ENCODE measurements around the gene CSPG4.
"Not testable (repeated sequence)": the region's sequence is repeated elsewhere in the genome, so short reads cannot be mapped to it uniquely, and the experiment has no call there.

CSPG4 gene

DNA sequence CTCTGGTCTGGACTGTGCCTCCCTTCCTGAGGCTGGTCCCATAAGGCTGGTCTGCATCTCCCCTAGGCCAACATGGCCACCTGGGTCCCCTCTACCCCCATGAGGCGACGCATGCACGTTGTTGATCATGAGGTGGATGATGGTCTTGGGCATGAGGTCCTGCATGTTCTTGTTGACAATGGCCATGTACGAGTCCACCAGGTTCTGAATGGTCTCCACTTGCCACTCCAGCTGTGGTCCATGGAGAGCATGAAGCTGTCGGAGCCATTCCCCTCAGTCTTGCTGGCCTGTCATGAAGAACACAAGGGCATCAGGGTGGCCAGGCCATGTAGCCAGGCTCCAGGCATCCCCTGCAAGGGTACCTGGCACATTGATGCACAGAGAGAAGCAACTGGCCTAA lies 27.1 kb upstream of the CSPG4 start:
- no peak for DNase-seq

DNA sequence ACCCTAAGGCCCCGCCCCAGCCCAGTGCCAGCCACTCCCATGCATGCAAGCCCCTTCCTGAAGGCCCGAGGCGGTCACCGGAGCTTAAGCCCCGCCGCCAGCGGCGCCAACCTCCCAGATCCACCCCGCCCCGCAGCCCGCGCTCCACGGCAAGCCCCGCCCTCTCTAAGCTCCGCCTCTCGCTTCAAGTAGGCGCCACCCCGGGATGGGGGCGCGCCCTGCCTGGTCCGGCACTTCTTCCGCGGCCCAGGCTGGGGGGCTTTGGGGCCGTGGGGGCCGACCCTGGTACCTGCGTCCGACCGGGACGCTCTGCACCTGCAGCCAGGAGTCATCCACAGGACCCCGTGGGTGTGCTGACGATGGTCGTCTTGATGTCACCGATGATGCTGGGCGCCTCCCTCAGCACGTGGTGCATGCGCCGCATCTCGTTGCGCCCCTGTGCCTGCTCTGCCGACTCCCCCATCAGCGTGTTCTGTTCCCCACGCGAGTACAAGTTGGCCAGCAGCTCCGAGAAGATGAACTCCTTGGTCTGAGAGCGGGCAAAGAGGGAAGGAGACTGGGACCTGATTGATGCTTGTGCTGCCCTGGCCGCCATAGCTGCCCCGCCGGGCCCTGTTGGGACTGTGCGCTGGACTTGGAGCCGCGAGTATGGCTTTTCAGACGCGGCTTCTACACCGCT lies 26.1 kb upstream of the CSPG4 start:
- DNase-seq: peak; percentile 76

DNA sequence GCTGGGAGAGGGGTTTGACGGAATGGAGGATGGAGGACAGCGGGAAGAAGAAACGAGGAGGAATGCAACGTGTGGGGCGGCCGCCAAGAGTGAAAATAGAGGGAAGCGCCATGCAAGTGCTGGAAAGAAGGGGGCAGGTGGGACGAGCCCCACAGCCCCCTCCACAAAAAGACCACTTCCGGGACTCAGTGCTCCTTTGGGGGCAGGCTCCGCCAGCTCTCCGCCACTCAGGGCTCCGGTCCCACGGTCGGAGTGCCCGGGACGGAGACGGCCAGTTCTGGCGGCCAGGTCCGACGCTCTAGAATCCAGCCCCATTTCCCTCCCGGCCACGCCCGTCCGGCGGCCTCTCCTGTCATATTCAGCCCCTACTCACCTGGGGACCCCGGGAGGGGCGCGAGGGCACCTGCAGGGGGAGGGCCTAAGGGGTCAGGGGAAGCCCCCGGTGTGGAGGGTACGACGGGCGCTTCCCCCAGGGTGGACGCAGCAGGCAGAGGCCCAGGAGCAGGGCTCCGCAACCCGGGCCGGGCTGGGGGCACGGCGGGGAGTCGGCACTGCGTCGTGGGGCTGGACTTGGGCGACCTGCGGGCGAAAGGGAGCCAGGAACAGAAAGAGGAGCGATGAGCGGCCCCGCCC lies 25.5 kb upstream of the CSPG4 start:
- DNase-seq: no peak

DNA sequence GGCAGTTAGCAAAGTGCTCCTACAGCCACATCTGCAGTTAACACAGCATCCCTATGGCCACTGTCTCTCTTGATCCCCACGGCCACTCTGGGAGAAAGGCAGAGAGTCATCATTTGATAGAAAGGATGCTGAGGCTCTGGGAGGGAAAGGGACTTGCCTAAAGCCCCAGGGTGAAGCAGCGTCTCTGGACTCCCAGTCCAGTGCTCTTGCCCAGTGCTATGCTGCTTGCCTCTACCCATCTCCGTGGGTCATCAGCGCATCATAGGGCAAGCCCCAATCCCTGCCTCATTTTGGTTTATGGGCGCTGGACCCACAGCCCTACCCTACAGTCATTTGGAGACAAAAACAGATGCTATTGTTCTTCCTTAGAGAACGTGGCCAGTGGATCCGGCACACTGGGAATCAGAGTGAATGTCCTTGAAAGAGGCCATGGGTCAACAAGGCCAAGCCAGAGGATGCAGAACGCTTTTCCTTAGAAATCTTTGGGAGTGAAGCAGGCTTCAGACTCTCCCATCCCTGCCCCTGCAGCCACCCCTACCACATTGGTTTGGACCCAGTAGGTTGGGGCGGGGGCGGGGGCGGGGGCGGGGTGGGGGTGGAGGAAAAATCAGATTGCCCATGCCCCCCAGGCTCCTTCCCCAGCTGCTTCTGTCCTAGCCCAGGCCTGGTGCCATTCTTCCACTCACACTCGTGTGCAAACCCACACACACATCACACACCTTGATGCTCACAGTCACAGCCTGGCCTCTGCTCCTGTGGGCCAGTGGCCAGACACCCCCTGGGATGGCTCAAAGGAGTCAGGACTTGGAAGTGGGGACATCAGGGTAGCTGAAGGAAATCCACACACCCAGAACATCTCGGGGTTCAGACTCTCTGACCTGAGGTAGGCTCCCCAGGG lies 24.7 kb upstream of the CSPG4 start:
- DNase-seq: not testable (repeated sequence)

DNA sequence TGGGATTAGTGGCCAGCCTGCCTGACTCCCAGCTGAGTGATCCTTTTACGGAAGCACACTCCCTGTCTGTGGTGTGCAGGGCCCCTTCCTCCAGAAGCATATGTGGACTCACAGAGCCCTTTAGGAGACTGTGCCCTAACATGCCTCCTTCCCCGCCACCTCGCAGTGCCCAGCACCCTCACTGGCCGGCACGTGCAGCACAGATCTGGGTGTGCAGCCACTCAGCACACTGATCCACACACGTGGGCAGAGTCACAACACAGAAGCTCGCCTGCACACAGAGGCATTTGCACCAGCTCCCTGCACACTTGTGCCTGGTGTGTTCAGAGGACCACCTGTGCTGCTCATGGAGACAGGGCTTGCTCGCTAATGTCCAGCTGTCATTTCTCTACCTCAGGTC lies 23.6 kb upstream of the CSPG4 start:
- DNase-seq: no peak

DNA sequence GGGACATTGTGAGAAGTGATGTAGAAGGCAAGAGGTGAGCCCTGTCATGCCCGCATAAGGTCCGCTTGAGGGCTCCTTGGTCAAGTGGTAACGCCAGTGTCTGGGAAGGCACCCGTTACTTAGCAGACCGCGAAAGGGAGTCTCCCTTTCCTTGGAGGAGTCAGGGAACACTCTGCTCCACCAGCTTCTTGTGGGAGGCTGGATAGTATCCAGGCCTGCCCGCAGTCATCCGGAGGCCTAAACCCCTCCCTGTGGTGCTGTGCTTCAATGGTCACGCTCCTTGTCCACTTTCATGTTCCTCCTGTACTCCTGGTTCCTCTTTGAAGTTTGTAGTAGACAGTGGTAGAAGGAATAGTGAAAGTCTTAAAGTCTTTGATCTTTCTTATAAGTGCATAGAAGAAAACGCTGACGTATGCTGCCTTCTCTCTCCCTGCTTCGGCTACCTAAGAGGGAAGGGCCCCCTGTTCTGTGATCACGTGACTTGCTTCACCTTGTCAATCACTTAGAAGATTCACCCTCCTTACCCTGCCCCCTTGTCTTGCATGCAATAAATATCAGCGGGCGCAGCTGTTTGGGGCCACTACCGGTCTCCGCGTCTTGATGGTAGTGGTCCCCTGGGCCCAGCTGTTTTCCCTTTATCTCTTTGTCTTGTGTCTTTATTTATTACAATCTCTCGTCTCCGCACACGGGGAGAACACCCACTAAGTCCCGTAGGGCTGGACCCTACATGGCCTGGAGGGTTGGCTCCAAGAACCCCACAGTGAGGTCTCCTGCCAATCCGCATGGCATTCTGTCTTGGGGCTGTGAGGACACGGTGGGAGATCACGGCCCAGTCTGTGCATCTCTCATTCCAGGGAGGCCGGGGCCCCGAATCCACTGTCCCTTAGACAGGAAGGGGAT lies 22.5 kb upstream of the CSPG4 start:
- DNase-seq: not testable (repeated sequence)

DNA sequence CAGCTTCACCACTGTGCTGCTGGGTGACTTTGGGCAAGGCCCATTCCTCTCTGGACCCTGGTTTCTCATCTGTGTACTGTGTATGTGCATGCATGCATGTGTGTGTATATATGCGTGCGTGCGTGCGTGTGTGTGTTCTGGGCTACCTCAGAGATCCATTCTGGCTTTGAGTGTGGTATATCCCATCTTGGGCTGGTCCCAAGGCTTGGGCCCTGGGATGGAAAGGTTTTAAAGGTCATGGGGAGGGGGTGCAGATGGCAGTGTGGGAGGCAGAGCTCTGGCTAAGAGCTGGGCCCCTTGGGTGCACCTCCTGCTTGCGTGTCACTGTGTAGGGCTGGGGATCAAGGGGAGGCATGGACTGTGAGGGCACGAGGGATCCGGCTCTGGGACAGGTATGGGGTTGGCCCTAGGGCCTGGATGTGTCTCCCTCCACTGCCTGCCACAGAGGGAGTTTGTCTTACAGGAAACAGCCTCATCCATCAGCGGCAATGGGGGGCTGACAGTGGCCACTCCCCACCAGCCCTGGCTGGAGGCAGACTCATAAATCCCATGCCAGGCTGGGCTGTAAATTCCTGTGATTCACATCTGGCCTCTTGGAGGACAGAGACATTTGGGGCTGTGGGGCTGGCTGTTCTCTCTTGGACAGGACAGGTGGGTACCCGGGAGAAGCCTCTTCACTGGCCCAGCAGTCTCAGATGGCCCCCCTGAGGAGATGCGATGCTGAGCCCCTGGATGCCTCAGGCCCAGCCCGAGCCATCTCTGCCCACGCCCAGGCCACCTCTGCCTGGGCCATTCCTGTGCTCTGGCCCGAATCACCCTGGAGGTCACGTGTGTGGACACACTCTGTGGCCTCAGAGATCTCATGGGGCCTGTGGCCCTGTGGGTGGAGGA lies 21.4 kb upstream of the CSPG4 start:
- no peak for DNase-seq

DNA sequence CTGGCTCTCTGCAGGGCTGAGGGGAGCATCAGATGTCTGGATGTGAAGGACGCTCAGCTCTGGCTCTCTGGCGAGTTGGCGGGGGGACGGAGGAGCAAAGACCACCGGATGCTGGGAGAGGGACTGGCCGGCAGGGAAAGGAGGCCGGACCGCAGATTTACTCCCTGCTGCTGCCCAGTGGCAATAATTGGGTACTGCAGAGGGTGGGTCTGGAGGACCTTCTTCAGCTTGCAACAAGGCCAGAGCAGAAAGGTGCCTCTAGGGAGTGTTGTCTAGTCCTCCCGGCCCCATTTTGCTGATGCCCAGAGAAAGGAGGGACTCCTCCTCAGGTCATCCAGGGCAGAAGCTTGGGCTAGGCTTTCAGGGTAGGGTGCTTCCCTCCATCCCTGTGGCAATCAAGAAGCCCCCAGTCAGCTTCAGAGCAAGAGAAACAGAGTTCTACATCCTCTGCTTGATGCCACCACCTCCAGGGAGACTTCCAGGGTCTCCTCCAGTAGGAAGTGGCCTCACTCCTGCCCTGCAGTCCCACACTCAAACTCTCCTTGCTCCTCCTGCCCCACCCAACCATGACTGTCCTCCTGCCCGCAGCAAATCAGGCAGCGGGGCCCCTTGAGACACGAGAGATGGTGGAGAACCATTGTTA lies 20.3 kb upstream of the CSPG4 start:
- peak; percentile 13 for DNase-seq

DNA sequence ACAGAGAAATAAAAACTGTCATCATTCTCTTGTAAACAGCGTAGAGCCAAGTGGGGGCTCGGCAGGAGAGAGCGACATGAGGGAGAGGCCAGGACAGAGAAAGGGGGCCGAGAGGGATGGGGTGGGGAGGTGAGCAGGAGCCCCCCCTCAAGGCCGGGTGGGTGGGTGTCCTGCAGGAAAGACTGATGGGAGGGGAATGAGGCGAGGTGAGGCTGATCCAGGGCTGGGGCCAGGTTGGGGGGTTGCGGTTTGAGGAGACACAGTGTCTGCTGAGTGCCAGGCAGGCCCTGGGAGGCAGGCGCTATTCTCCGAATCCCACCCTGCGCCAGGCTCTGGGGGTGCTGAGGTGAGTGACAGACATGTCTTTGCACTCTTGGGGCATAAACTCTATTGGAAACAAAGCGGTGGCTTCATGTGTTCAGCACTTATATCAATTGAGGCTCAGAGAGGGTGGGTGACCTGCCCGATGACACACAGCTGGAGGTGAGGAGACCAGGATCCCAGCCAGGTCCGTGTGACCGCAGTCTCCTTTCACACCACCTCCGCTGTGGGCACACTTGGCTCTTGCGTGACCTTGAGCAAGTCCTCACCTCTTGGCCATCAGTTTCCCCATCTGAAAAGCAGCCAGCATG lies 19.6 kb upstream of the CSPG4 start:
- DNase-seq: no peak

DNA sequence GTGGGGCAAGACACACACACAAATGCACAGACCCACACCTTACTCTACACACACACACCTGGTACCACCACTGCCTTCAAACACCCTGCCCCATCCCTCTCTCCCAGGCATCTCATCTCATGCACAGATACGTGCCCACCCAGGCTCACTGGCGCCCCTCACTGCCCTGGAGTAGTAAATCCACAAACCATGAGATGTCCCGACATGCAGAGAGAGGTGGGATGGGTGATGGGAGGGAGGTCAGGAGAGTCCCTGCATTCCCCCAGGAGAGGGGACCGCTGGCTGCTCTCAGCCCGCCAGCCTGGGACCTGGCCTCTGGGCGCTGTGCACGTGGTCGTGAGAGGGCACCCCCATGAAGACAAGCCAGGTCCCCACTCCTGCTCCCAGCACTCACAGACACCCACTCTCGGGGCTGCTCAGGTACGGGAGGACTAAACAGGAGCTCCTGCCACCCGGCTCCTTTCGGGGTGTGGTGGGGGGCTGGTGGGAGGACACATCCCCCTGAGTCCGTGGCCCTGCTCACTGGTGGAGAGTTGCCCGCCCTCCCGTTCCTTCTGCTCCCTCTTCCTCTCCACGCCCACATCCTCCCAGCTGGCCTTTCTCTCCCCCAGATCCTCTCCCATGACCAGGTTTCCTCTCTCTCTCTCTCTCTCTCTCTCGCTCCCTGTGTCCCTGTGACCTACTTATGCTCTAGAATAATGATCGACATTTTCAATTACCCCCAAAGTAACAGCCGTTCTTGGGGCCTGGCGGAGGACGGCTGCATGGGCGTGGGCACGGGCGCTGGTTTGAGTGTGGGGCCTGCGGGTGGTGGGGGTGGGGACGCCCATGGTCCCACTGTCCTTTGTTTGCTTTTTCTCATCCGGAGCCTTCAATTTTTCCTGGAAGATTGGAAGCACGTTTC lies 18.9 kb upstream of the CSPG4 start:
- DNase-seq: no peak

DNA sequence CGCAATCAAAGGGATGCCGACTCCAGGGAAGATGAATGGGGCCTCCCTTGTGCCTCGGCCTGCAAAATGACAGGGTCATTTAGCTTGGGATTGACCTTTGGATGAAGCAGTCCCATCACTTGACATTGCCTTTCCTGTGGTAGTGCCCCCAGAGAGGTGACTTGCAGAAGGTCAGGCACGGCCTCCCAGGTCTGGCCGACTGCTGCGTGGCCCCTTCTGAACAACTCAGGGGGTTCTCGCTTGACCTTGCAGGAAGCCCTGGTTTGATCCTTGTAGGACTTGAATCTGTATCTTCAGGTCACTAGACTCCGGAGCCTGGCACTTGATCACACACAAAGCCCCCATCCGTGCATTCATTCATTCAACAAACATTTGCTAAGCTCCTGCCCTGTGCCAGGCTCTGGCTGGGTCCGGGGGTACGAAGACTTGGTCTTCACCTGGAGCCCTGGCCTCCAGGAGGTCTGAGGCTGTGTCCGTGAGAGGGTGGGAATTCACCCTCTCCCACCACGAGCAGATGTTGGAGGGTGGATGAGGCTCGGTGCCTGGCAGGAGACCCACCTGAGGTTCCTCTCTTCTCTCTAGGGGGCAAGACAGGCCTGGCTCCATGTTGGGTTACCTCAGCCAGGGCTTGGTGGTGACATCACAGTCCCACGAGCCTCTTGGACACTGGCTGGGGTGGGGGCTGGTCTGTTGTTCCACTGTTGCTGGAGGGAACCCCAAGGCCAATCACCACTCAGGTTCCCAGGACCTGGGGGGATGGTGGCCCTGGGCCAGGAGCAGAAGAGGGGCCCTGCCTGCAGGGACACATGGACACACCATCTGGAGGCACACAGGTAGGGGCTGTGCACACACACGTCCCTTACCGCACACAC lies 18.0 kb upstream of the CSPG4 start:
- DNase-seq: not testable (repeated sequence)

DNA sequence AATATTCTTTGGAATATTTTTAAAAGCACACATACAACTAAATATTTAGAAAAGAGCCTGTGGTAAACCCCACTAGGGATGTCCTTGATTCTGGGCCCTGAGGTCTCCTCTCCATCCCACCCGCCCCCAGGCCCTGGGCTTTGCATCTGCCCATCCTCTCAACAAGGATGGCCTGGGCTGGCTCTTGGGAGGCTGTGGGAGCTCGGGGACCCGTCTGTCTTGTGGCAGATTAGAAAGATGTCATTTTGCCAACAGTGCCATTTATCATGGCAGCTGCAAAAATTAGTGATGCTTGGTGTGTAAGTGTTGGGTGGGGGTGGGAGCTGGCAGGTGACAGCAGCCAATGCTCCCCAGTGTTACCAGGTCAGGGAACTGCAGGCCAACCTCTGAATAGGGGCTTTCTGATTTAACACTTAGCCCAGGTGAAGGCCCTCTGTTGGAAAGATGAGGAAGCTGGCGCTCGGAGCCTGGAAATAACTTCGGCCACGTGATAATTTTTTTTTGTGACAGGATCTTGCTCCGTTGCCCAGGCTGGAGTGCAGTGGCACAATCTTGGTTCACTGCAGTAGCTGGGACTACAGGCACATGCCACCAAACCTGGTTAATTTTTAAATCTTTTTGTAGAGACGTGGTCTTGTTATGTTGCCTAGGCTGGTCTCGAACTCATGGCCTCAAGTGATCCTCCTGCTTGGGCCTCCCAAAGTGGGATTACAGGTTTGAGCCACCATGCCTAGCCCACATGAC lies 16.9 kb upstream of the CSPG4 start:
- no peak for DNase-seq

DNA sequence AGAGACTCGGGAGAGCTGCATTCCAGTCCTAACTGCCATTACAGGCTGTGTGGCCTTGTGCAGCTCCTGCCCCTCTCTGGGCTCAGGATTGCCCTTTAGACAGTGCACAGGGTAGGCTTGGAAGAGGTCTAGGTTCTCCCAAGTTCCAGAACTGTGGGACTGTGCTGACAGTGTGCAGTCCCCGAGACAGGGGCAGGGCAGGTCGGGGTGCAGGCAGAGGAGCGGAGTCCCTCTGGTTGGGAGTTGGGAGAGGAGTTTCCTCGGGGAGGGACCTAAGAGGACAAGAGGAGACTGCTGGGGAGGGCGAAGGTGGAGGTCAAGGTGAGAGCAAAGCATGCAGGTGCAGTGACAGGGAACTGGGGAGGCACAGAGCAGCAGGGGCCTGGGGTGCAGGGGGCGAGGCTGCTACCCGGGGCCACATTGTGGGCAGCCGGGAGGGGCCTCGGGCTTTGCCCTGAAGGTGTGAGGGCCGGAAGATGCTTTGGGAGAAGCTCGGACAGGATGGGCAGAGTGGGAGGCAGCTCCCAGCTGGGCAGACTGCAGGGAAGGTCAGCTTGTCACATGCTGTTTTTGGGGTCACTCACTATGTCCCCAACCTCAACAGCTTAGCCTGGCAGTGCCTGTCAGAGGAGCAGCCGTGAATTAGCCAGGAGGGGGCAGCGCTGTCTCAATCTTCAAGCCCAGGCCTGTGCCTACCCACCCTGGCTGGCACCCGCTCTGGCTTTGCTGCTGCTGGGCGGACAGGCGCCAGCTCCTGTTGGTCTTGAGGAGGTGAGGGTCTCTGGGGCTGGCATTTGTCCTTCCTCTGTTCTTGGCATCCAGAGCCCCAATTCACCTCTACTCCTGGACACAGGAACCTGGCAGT lies 15.4 kb upstream of the CSPG4 start:
- DNase-seq: no peak

DNA sequence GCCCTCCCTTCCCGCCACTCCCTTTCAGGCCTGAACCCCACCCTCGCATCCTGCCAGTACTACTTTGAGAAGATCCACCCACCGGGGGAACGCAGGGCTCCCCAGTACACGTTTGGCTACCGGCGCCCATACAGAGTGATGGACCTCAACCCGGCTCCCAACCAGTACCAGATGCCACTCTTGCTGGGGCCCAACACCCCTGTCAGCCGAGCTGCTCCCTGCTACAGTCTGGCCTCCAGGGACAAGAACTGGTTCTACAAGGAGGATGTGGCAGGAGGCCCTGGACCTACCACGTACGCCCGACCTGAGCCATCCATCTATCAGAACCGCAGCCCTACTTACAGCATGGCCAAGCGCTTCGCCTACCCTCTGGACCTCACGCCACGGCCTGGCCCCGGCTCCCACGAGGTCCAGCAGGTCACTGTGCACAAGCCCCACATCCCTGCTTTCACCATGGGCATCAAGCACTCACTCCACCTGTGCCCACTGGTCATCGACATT lies 14.4 kb upstream of the CSPG4 start:
- no peak for DNase-seq

DNA sequence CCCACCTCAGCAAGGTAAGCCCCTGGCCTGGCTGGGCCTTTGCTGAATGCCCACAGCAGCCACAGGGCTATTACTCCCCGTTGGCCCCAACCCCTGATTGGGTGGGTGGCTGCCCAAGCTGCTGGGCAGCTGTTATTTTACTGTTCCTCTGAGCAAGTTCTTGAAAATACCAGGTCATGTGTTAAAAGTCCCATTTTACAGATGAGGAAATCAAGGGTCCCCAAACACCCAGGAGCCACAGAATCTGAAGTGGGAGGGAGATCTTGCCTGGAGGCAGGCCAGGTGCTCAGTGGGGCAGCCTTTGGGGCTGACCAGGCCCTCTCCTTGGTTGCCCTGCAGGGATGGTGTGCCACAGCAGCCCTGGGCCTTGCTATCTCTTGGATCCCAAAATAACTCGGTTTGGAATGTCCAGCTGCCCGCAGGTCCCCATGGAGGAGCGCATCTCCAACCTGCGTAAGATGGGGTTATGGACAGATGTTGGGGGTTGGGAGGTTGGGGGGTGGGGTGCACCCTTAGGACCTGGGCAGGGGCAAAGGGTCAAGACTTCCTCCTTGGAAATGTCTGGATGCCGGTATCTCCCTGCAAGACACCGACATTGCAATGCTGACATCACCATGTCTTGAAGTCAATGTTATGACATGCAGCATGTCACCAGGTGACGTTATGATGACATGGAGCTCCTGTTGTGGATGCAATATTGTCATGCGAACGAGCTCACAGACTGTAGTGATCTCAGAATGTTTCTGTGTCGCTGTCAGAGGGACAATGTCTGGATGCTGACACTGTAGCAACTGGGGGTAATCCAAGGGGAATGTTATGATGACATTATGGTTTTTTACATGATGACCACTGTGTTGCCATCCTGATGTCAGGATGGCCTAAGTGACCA lies 13.3 kb upstream of the CSPG4 start:
- no peak for DNase-seq
